HG03095 (cell line): ENCODE measurements around the gene RNF168.
"Not testable (repeated sequence)": the region's sequence is repeated elsewhere in the genome, so short reads cannot be mapped to it uniquely, and the experiment has no call there.

Source experiments
- ATAC-seq: cut with Tn5 transposase; IDR thresholded peaks from one replicate; pipeline ENCODE4 v1.9.1; 2021; ENCODE audit warnings: moderate library complexity; ENCODE audit not compliant: unreplicated experiment

The RNF168 gene

GRCh38 chr3:196503196-196504076 lies at the start of gene RNF168:
RNF168 (minus strand) TSS chr3:196503768; CDS start chr3:196503173, 595 bp downstream.
- peak; percentile 75 for ATAC-seq

GRCh38 chr3:196552253-196552652 lies 48.7 kb upstream of the RNF168 start:
- no peak for ATAC-seq

- ATAC-seq: not testable (repeated sequence)
Measured at GRCh38 chr3:196550172-196550571, 46.6 kb upstream of the RNF168 start.

GRCh38 chr3:196549312-196549711 lies 45.7 kb upstream of the RNF168 start:
- ATAC-seq: not testable (repeated sequence)

- ATAC-seq: no peak
Measured at GRCh38 chr3:196547067-196547466, 43.5 kb upstream of the RNF168 start.

- no peak for ATAC-seq
Measured at GRCh38 chr3:196546537-196546936, 43.0 kb upstream of the RNF168 start.

GRCh38 chr3:196544491-196544992 lies 41.0 kb upstream of the RNF168 start:
- ATAC-seq: no peak

- no peak for ATAC-seq
Measured at GRCh38 chr3:196541684-196542445, 38.3 kb upstream of the RNF168 start.

GRCh38 chr3:196537319-196537984 lies 33.9 kb upstream of the RNF168 start:
- no peak for ATAC-seq

GRCh38 chr3:196533260-196533681 lies 29.7 kb upstream of the RNF168 start:
- no peak for ATAC-seq

- ATAC-seq: no peak
Measured at GRCh38 chr3:196531418-196531817, 27.9 kb upstream of the RNF168 start.

- peak; percentile 66 for ATAC-seq
Measured at GRCh38 chr3:196528639-196529233, 25.2 kb upstream of the RNF168 start.

GRCh38 chr3:196525141-196525540 lies 21.6 kb upstream of the RNF168 start:
- ATAC-seq: no peak

GRCh38 chr3:196524527-196524926 lies 21.0 kb upstream of the RNF168 start:
- no peak for ATAC-seq

GRCh38 chr3:196523841-196524240 lies 20.3 kb upstream of the RNF168 start:
- no peak for ATAC-seq

GRCh38 chr3:196521291-196521690 lies 17.7 kb upstream of the RNF168 start:
- not testable (repeated sequence) for ATAC-seq

GRCh38 chr3:196519718-196520082 lies 16.1 kb upstream of the RNF168 start:
- ATAC-seq: no peak

GRCh38 chr3:196518966-196519717 lies 15.6 kb upstream of the RNF168 start:
- ATAC-seq: no peak

GRCh38 chr3:196517919-196518318 lies 14.4 kb upstream of the RNF168 start:
- ATAC-seq: no peak

GRCh38 chr3:196517162-196517800 lies 13.7 kb upstream of the RNF168 start:
- no peak for ATAC-seq
